DND-41 (cell line): Measurements from ENCODE around the gene EXTL1.

Experiments used
- EZH2 ChIP-seq: IDR thresholded peaks from 3 replicates; pipeline ENCODE4 v1.6.1; 2012; ENCODE audit warnings: borderline replicate concordance, low read depth, mild to moderate bottlenecking, moderate library complexity, low read length, inconsistent platforms; ENCODE audit not compliant: severe bottlenecking
- TF ChIP-seq, protein P1 (sequence below): IDR thresholded peaks from 2 replicates; pipeline ENCODE4 v1.5.1; 2012; ENCODE audit warnings: borderline replicate concordance, low read length, moderate library complexity, mild to moderate bottlenecking; ENCODE audit not compliant: poor library complexity, severe bottlenecking; ENCODE audit errors: extremely low read depth

DNA sequence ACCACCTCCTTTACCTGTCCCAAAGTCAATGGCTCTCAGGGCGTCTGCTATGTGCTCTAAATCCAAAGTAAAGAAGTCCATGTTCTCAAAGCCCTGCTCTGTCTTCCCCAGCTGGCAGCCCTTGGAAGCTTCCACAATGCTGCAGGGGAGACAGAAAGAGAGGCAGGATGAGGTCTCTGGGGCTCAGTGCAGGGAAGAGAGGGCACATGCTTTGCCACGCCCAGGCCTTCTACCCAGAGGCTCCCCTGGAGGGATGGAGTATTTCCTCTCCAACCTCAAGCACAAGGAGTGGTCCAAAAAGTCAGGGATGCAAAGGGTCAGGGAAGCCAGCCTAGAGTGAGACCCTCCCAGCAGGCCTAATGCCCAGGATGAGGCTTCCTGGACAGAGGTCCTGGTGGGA is 35.6 kb downstream of the EXTL1 start:
- TF ChIP-seq, protein P1, sequence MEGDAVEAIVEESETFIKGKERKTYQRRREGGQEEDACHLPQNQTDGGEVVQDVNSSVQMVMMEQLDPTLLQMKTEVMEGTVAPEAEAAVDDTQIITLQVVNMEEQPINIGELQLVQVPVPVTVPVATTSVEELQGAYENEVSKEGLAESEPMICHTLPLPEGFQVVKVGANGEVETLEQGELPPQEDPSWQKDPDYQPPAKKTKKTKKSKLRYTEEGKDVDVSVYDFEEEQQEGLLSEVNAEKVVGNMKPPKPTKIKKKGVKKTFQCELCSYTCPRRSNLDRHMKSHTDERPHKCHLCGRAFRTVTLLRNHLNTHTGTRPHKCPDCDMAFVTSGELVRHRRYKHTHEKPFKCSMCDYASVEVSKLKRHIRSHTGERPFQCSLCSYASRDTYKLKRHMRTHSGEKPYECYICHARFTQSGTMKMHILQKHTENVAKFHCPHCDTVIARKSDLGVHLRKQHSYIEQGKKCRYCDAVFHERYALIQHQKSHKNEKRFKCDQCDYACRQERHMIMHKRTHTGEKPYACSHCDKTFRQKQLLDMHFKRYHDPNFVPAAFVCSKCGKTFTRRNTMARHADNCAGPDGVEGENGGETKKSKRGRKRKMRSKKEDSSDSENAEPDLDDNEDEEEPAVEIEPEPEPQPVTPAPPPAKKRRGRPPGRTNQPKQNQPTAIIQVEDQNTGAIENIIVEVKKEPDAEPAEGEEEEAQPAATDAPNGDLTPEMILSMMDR = no peak
- no peak for TF ChIP-seq EZH2
